ENCODE results near the gene COX5B.
"Not testable (repeated sequence)": the region's sequence is repeated elsewhere in the genome, so short reads cannot be mapped to it uniquely, and the experiment has no call there.

The COX5B gene

DNA sequence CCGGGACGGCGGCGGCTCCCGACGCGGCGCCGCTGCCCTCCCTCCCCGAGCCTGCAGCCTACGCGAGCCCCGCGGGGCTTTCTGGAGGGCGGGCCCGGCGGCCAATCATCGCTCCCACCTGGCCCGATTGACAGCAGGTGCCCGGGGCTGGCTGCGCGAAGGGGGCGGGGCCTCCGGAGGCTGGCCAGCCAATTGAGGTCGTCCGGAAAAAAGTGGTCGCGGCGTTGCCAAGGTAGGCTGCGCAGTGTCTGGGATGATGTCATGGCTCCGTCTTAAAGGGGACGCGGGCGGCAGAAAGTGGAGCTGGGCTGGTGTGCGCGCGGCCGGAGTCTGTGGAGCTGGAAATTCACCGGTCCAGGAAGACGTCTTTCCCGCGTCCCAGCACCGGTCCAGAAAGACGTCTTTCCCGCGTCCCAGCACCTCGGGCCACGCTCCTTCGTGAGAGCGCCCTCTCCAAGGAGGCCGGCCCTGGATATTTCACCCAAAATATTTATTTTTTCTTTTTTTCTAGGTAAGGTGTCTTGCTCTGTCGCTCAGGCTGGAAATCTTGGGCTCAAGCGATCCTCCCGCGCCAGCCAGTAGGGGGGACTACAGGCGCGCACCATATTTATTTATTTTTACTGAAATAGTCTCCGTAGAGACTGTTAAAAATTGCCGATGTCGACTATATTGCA lies 18.2 kb downstream of the COX5B start, which contains the start of gene ACTR1B:
TSS of gene ACTR1B (minus strand) at position 83 of the 674 bp plus-strand sequence. CDS start 154 bp downstream, outside the sequence.
- TF ChIP-seq, protein P1, sequence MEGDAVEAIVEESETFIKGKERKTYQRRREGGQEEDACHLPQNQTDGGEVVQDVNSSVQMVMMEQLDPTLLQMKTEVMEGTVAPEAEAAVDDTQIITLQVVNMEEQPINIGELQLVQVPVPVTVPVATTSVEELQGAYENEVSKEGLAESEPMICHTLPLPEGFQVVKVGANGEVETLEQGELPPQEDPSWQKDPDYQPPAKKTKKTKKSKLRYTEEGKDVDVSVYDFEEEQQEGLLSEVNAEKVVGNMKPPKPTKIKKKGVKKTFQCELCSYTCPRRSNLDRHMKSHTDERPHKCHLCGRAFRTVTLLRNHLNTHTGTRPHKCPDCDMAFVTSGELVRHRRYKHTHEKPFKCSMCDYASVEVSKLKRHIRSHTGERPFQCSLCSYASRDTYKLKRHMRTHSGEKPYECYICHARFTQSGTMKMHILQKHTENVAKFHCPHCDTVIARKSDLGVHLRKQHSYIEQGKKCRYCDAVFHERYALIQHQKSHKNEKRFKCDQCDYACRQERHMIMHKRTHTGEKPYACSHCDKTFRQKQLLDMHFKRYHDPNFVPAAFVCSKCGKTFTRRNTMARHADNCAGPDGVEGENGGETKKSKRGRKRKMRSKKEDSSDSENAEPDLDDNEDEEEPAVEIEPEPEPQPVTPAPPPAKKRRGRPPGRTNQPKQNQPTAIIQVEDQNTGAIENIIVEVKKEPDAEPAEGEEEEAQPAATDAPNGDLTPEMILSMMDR (IDR thresholded peaks at IDR 0.05; ENCODE audit: low read depth, low read length), result peak; percentile 62
- DNase-seq (ENCODE audit: extremely low read depth, low read depth), result peak; percentile 94

DNA sequence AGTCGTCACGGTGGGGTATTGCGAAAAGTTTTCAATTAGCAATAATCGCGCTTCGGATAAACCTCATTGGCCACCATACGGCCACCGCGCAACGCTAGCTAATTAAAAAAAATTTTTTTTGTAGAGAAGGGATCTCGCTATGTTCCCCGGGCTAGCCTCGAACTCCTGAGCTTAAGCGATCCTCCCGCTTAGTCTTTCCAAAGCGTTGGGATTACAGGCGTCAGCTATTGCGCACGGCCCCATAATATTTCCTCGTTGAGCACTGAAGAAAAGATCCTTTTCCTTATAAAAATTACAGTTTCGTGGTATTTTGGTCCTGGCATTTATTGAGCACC lies 18.7 kb downstream of the COX5B start:
- no peak for DNase-seq (ENCODE audit: extremely low read depth, low read depth)
- TF ChIP-seq, protein P1 (IDR thresholded peaks at IDR 0.05; ENCODE audit: low read depth, low read length), result no peak

DNA sequence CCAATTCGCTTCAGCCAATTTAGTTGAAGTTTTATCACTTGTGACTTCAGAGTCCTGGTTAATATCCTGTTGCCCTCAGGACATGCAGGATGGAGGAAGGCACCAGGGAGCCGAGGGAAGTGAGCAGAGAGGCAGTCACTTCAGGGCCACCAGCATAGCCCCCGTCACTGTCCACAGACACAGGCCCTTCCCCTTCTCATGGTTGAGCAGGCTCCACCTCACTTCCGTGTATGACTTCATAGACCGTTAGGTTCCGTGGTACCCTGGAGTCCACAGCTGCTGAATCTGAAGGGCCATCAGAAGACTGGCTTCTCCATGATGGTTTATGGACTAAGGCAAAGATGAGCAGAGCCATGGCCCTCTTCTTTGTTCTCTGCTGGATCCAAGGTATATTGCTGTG lies 23.6 kb downstream of the COX5B start, which contains the start of gene C2orf92:
TSS of gene C2orf92 (plus strand) at position 266 of the 400 bp plus-strand sequence. CDS start at position 342, 76 bp downstream.
- TF ChIP-seq, protein P1 (IDR thresholded peaks at IDR 0.05; ENCODE audit: low read depth, low read length), result no peak
- no peak for DNase-seq (ENCODE audit: extremely low read depth, low read depth)

DNA sequence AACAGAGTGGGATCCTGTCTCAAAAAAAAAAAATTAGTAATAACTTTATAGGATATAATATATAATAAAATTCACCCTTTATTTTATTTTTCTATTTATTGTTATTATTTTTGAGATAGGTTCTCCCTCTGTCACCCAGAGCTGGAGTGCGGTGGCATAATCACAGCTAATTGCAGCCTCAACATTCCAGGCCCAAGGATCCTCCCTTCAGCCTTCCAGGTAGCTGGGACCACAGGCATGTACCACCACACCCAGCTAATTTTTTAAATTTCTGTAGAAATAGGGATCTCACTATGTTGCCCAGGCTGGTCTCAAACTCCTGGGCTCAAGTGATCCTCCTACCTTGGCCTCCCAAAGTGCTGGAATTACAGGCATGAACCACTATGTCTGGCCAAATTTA lies 24.6 kb downstream of the COX5B start:
- TF ChIP-seq, protein P1 (IDR thresholded peaks at IDR 0.05; ENCODE audit: low read depth, low read length), result no peak
- DNase-seq (ENCODE audit: extremely low read depth, low read depth), result no peak

DNA sequence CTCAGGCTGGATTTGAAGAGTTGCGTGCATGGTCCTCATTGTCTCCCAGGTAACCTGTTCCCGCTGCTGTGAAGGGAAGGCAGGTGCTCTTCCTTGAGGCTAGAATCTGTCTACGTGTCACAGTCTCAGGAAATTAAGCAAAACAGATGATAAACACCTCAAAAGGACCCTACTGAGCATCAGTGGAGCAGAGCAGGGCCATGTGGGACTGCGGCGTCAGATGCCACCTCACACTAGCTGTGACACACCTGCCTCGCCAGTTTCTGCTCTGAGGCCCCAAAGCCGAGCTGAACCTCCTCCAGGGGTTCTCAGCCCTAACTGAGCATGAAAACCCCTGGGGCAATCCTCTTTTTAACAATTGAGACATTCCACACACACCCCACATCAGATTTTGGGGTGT lies 25.7 kb downstream of the COX5B start:
- DNase-seq (ENCODE audit: extremely low read depth, low read depth), result no peak
- TF ChIP-seq, protein P1 (IDR thresholded peaks at IDR 0.05; ENCODE audit: low read depth, low read length), result no peak

DNA sequence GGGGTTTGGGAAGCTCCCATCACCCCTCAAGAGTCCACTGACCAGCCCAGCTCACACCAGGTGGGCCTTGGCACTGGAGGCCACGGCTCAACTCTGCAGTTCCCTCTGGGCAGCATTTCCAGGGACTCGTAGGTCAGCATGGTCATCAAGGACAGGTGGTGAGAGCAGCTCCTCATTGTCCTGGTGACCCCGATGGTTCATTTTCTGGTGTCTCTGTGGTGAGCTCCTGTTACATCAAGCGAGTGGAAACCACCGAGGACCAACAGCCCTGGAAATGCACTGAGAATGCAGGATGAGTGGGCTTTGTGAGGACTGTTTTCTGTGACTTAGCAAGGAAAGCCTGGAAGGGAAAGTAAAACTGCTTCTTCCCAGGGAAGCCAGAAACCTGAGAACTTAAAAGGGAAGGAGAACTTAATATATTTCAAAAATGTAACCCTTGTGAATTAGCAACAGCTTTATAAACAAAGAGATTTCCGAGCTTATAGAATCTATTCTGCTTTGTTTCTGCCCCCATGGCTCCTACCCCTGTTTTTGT lies 26.8 kb downstream of the COX5B start:
- not testable (repeated sequence) for DNase-seq (ENCODE audit: extremely low read depth, low read depth)

DNA sequence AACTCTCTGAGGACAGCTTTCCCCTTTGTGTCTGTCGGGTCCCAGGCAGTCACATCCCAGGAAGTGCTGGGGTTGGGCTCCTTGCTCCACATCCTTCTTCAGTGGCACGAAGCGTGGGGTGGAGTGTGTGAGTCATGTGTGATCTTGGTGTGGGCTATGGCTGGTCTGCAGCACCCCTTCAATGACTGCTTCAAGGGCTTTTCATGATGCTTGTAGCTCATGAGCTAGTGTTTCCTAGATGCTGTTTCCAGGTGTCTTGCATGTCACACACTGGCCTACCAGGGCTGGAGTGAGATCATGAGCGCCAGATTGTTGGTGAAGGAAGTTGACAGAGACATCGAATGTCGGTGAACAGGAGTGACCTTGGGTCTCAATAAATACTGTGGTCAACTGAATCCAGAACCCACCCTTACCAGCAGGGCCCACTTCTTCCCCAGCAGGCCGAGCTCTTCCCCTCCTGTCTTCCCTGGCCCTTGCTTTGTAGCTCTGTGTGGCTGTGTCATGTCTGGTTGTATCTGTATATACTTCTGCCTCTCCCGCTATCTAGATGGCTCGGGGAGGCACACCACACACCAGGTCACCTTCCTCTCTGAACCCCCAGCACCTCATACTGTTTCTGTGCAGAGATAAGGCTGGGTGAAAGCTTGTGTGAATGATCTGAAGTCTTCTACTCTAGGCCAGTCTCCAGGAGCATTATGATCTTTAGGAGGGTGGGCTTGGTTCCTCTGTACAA lies 27.5 kb downstream of the COX5B start:
- TF ChIP-seq, protein P1 (IDR thresholded peaks at IDR 0.05; ENCODE audit: low read depth, low read length), result no peak
- DNase-seq (ENCODE audit: extremely low read depth, low read depth), result no peak

Measured in AG09319 (cell line).